GM10248 (cell line): ENCODE measurements around the gene WLS.

ENCODE experiments used
- CTCF ChIA-PET: fragments of 300-600 bp; sonication (Branson Sonifier 250); formaldehyde crosslinking; extraction: SDS; loops from one replicate; lab custom pipeline; 2021; ENCODE audit warnings: antibody characterized with exemption; lab: Yijun Ruan, JAX
- POLR2A ChIA-PET: fragments of 350-650 bp; sonication (Branson Sonifier 250); formaldehyde crosslinking; extraction: SDS; loops from one replicate; lab custom pipeline; 2020; ENCODE audit warnings: antibody characterized with exemption; lab: Yijun Ruan, JAX
- DNase-seq: peaks from one replicate; pipeline ENCODE4 v3.0.0; 2012; ENCODE audit errors: extremely low spot score
- TF ChIP-seq, protein P1 (sequence below): IDR thresholded peaks from 2 replicates; pipeline ENCODE4 v1.5.1; 2012; ENCODE audit warnings: mild to moderate bottlenecking, low read depth; ENCODE audit errors: extremely low read depth, missing control alignments, control extremely low read depth

The WLS gene

DNA sequence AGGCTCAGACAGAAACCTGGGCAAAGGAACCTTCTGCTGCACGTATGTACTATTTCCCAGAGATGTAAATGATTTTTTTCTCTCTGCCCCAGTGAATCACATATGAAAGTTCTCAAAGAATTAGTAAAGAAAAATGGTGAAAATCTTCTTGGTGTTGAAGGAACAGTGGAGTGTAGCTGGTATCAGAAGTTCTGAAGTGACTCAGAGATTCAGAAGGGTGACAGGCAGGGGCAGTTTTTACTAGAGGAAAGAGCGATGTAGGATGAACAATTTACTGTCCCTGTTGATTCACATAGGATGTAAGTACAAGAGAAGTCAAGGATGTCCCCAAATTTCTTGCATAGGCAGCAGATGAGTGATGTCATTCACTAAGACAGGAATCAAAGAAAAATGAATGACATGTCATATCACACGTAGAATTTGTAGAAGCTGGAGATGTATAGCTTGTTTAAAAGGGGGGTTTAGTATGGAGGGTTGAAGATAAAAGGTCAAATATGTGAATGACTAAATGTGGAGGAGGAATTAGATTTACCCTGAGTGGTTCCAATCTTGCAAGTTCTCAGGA is 26.4 kb downstream of the WLS start:
- TF ChIP-seq, protein P1, sequence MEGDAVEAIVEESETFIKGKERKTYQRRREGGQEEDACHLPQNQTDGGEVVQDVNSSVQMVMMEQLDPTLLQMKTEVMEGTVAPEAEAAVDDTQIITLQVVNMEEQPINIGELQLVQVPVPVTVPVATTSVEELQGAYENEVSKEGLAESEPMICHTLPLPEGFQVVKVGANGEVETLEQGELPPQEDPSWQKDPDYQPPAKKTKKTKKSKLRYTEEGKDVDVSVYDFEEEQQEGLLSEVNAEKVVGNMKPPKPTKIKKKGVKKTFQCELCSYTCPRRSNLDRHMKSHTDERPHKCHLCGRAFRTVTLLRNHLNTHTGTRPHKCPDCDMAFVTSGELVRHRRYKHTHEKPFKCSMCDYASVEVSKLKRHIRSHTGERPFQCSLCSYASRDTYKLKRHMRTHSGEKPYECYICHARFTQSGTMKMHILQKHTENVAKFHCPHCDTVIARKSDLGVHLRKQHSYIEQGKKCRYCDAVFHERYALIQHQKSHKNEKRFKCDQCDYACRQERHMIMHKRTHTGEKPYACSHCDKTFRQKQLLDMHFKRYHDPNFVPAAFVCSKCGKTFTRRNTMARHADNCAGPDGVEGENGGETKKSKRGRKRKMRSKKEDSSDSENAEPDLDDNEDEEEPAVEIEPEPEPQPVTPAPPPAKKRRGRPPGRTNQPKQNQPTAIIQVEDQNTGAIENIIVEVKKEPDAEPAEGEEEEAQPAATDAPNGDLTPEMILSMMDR, result no peak
- POLR2A ChIA-PET, result no interaction called here
- DNase-seq, result no peak
- CTCF ChIA-PET, result interaction anchor here (0.8 to 1.3 kb wide), 4 partner anchors 8 to 86 kb away, joined by 3 read pairs; no protein-coding TSS in a partner anchor

DNA sequence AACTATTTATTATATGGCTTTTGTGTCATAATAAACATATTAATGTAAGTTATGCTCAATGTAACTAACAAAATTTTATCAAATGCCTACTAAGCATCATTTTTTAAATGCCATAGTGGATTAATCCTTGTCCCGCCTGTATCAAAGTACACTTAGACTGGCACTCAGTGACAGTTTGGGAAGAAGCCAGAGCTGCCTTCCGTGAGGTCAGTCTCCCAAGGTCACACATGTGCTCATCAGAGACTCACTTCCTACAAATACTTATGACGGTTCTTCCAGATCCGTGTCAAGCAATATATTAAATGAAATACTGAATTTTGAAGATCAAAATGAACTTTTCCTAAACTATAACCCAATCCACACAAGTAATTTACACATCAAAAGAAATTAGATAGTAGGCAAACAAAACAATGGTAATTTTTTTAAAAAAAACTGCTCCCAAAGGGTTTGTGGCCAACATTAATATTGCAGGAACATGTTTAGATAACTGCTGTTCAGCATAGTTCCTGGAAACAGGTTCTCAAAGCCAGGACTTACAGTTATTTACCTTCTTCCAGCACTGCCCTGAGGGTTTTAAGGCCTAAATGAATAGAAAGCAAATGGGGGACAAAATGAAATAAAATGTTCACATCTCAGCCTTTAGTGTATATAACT is 27.2 kb downstream of the WLS start:
- TF ChIP-seq, protein P1, result no peak
- ChIA-PET POLR2A (no interaction called here), CTCF (interaction anchor here (0.6 to 1.3 kb wide), 2 partner anchors 7 kb away, joined by 3 read pairs; no protein-coding TSS in a partner anchor)
- no peak for DNase-seq

DNA sequence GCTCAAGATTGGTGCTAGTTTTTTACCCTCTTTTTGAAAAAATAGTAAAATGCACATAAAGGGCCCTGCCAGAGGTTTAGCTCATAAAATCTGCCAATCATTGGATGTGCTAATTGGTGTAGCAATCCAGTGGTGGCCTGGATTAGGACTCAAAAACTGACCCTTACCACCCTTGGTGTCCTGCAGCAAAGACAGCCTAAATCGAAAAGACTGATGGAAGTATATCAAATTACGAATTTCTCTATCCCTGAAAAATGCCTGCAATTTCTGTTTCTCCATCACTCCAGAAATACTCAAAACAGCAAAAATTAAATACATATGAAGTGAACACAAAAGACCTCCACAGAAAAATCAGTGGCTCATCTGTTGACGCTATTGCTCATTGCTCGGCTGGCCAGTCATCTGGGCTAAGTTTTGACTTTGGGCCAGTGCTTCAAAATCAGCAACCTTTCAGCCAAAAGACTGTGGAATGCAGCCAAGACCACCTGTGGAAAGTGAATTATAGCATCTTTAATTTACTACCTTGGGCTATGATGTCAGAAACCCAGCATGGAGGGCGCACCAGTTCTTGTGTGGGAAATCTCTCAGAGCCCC is 30.0 kb downstream of the WLS start:
- TF ChIP-seq, protein P1, result no peak
- DNase-seq, result no peak
- ChIA-PET POLR2A (no interaction called here), CTCF (interaction anchor here (2.4 kb wide), 1 partner anchor 82 kb away, joined by 6 read pairs; no protein-coding TSS in a partner anchor)

DNA sequence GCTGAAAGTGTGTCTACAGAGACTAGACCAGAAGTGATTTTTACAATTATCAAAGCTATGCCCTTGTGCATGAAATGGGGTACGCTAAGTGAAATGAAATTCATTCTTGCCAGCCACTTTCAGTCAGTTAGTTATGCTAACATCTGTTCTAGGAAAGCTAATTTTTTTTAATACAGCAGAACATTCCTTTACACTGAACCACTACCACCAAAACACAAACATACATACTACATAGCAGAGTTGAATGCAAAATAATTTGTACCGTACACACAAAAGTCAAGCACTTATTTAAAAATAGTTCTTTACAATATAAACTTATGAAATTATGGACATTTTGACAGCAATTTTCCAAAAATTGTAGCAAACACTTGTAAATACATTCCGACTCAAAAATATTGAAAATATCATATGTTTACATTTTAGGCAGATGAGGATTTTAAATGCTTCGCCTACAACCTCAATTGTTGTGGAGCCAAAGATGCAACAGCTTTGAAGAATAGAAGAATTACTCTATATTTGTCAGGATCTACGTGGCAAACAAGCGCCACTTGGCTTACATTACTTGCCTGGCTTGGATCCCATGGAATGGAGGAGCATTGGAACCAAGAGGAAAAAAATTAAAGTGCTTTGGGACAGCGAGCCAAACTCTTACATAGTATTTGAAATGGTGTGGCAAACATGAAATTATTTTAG is 30.6 kb downstream of the WLS start:
- ChIA-PET POLR2A (no interaction called here), CTCF (interaction anchor here (1.1 to 2.4 kb wide), 5 partner anchors 14 to 81 kb away, joined by 3 to 6 read pairs (median 4); no protein-coding TSS in a partner anchor)
- TF ChIP-seq, protein P1, result no peak
- DNase-seq, result no peak

DNA sequence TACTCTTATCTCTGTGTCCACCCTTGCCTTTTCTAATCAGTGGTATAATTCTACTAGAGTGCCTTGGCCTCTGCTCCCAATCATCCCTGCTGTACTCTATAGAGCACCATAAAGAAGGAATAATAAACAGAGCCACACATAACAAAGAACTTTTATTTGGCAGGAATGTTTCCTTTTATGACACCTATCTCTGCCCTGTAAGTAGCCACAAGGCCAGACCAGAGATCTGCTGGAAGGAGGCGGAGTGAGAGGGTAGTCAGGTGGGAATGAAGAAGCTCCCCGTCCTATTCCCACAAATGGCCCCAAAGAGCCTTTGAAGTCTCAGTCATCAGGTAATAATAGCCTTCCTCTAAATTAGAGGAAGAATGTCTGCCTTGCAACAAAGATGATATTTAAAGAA is 32.7 kb downstream of the WLS start:
- TF ChIP-seq, protein P1, result no peak
- ChIA-PET CTCF (no interaction called here), POLR2A (no interaction called here)
- no peak for DNase-seq

DNA sequence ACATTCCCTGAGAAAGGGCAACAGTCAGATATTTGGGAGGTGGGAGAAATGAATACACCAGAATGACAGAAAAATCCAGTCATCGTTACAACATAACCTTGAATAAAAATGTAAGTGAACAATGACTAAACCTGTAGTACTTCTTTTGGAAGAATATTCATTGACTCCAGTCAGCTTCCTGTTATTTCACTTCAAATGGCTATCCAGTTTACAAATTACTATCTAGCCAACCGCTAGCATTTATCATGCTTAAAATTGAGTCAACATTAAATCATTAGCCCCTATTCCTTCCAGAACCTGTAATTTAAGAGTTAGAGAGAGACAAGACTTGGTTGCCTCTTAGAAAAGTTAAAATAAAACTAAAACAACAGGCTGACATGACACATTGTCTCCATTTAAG is 33.6 kb downstream of the WLS start:
- no peak for DNase-seq
- POLR2A ChIA-PET, result no interaction called here
- TF ChIP-seq, protein P1, result no peak
- CTCF ChIA-PET, result interaction anchor here (1.3 kb wide), 1 partner anchor 11 kb away, joined by 3 read pairs; no protein-coding TSS in a partner anchor
